ENCODE data around the gene INTS15. TPM values are rescaled to one million over a fixed set of nuclear protein-coding genes. Genes with fewer than 3 reads are reported as not detected.

Gene INTS15
- total RNA-seq, 2 experiments from 2014 or later: 39.3 to 41.8 TPM

GRCh38 chr7:6607651-6608051 is 17.8 kb downstream of the INTS15 start:
- H3K9me3 Mint-ChIP-seq: no peaks in the 10 kb centered on the region
- Histone ChIP-seq H3K4me1 (ENCODE audit: insufficient read depth, low read length) (no peaks in the 10 kb centered on the region), H3K36me3 (ENCODE audit: insufficient read depth, low read length) (peaks cover 45% of the 10 kb centered on the region), H3K4me3 (ENCODE audit: low read length) (no peak overlapping the region), H3K27me3 (ENCODE audit: control insufficient read depth in 1 of 2, insufficient read depth in 2 of 2, low read length in 2 of 2) (no peaks in the 10 kb centered on the region), H3K9me3 (ENCODE audit: control insufficient read depth in 1 of 2, insufficient read depth in 1 of 2, low read length in 2 of 2) (no peaks in the 10 kb centered on the region), H3K27ac (ENCODE audit: low read depth in 1 of 2, low read length in 2 of 2) (no peak overlapping the region)
- no peak for DNase-seq
- H3K27me3 Mint-ChIP-seq: no peaks in the 10 kb centered on the region
- no peaks in the 10 kb centered on the region for H3K4me1 Mint-ChIP-seq (ENCODE audit: low read depth)
- intact Hi-C loops (cut with DNase I, micrococcal nuclease): no loop called here
- H3K36me3 Mint-ChIP-seq (ENCODE audit: low read depth): peaks cover 32% of the 10 kb centered on the region
- ChIA-PET CTCF (no interaction called here), POLR2A (no interaction called here)
- H3K27ac Mint-ChIP-seq: no peak overlapping the region
- TF ChIP-seq, protein P1, sequence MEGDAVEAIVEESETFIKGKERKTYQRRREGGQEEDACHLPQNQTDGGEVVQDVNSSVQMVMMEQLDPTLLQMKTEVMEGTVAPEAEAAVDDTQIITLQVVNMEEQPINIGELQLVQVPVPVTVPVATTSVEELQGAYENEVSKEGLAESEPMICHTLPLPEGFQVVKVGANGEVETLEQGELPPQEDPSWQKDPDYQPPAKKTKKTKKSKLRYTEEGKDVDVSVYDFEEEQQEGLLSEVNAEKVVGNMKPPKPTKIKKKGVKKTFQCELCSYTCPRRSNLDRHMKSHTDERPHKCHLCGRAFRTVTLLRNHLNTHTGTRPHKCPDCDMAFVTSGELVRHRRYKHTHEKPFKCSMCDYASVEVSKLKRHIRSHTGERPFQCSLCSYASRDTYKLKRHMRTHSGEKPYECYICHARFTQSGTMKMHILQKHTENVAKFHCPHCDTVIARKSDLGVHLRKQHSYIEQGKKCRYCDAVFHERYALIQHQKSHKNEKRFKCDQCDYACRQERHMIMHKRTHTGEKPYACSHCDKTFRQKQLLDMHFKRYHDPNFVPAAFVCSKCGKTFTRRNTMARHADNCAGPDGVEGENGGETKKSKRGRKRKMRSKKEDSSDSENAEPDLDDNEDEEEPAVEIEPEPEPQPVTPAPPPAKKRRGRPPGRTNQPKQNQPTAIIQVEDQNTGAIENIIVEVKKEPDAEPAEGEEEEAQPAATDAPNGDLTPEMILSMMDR (IDR thresholded peaks at IDR 0.05): no peak
- ATAC-seq (ENCODE audit: poor library complexity): no peak
- H3K4me3 Mint-ChIP-seq: no peak overlapping the region

DNA sequence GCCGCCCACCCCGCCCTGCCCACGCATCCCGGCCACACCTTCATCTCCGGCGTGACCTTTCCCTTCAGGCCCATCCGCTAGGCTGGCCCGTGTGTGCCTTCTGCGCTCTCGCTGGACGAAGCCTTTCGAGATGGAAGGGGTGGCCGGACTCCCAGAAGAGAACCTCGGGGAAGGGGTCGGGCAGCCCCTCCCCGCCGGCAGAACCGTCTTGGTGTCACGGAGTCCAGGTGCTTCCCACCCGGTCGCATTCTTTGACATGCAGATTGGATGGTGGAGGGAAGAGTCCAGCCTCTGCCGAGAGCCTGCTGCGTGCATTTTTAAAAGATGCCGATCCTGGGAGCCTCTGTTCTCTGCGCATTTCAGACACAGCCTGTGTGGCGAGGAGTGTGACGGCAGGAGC is 18.3 kb downstream of the INTS15 start:
- POLR2A ChIA-PET: no interaction called here
- Histone ChIP-seq H3K4me1 (ENCODE audit: insufficient read depth, low read length) (no peaks in the 10 kb centered on the region), H3K27ac (ENCODE audit: low read depth in 1 of 2, low read length in 2 of 2) (no peak overlapping the region), H3K27me3 (ENCODE audit: control insufficient read depth in 1 of 2, insufficient read depth in 2 of 2, low read length in 2 of 2) (no peaks in the 10 kb centered on the region), H3K9me3 (ENCODE audit: control insufficient read depth in 1 of 2, insufficient read depth in 1 of 2, low read length in 2 of 2) (no peaks in the 10 kb centered on the region), H3K36me3 (ENCODE audit: insufficient read depth, low read length) (peaks cover 43% of the 10 kb centered on the region), H3K4me3 (ENCODE audit: low read length) (no peak overlapping the region)
- TF ChIP-seq, protein P1 (IDR thresholded peaks at IDR 0.05): no peak
- Mint-ChIP-seq H3K36me3 (ENCODE audit: low read depth) (peaks cover 31% of the 10 kb centered on the region), H3K4me1 (ENCODE audit: low read depth) (no peaks in the 10 kb centered on the region), H3K27me3 (no peaks in the 10 kb centered on the region), H3K27ac (no peak overlapping the region), H3K4me3 (no peak overlapping the region), H3K9me3 (no peaks in the 10 kb centered on the region)
- intact Hi-C loops (cut with DNase I, micrococcal nuclease): no loop called here
- DNase-seq (no peak), ATAC-seq (ENCODE audit: poor library complexity) (no peak)
- CTCF ChIA-PET: no interaction called here

GRCh38 chr7:6608794-6609193 is 19.0 kb downstream of the INTS15 start:
- Mint-ChIP-seq H3K9me3 (no peaks in the 10 kb centered on the region), H3K36me3 (ENCODE audit: low read depth) (peaks cover 28% of the 10 kb centered on the region), H3K27ac (no peak overlapping the region), H3K4me3 (no peak overlapping the region), H3K27me3 (no peaks in the 10 kb centered on the region), H3K4me1 (ENCODE audit: low read depth) (no peaks in the 10 kb centered on the region)
- ChIA-PET POLR2A (no interaction called here), CTCF (no interaction called here)
- Histone ChIP-seq H3K4me3 (ENCODE audit: low read length) (no peak overlapping the region), H3K9me3 (ENCODE audit: control insufficient read depth in 1 of 2, insufficient read depth in 1 of 2, low read length in 2 of 2) (no peaks in the 10 kb centered on the region), H3K27ac (ENCODE audit: low read depth in 1 of 2, low read length in 2 of 2) (no peak overlapping the region), H3K4me1 (ENCODE audit: insufficient read depth, low read length) (no peaks in the 10 kb centered on the region), H3K36me3 (ENCODE audit: insufficient read depth, low read length) (peaks cover 41% of the 10 kb centered on the region), H3K27me3 (ENCODE audit: control insufficient read depth in 1 of 2, insufficient read depth in 2 of 2, low read length in 2 of 2) (no peaks in the 10 kb centered on the region)
- TF ChIP-seq, protein P1 (IDR thresholded peaks at IDR 0.05): no peak
- intact Hi-C loops (cut with DNase I, micrococcal nuclease): no loop called here
- no peak for ATAC-seq (ENCODE audit: poor library complexity)
- DNase-seq: no peak

All from CD4-positive, alpha-beta T cell (primary cell).